GM19438 (cell line): ENCODE results near the gene AGAP1.

ENCODE experiments used
- ATAC-seq: cut with Tn5 transposase; IDR thresholded peaks from one replicate; pipeline ENCODE4 v1.9.1; 2021; ENCODE audit warnings: low read depth; ENCODE audit not compliant: unreplicated experiment

The AGAP1 gene

DNA sequence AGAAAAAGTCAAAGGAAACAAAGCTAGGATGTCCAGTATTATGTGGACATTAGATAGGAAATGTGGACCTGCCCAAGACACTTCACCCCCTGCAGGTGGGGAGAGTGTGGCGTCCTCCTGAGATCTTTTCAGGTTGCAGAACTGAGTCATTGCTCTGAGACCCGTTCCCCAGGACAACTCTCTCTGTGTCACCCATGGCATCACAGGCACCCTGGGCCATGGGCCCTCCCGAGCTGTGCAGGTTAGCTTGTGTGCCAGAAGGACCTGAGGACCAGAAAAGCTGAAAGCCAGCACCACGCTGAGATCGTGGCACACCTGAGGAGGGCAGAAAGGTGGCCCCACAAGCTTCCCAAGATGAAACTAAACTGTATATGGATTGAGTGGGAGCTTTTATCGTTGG lies 229.5 kb downstream of the AGAP1 start:
- ATAC-seq, result no peak

DNA sequence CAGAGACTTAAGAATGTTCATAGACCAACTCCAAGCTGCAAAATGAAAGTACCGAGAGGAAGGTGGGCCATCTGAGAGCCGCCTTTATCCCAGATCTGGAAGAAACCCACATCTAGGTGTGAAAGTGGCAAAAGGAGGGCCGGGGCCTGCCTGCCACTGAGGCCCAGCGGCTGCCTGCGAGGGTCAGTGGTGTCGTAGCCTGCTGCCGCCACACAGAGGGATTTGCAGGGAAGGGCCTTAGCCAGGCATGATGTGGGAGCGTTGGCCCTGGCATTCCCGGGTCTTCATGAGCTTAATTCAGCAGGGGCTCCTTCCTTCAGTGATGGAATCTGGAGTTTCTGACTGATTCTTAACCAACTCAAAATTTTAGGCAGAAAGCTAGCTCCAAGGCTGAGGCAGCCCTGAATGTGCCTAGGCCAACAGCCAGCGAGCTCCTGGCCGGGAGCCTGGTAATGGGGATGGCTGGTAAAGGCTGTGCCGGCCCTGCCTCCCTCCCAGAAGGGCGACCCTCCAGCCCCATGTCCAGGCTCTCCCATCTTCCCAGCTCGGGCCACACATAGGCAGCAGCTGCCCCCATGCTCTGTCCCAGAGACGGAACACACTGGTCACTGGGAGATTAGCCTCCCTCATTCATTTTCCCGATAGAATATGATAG lies 230.1 kb downstream of the AGAP1 start:
- no peak for ATAC-seq

DNA sequence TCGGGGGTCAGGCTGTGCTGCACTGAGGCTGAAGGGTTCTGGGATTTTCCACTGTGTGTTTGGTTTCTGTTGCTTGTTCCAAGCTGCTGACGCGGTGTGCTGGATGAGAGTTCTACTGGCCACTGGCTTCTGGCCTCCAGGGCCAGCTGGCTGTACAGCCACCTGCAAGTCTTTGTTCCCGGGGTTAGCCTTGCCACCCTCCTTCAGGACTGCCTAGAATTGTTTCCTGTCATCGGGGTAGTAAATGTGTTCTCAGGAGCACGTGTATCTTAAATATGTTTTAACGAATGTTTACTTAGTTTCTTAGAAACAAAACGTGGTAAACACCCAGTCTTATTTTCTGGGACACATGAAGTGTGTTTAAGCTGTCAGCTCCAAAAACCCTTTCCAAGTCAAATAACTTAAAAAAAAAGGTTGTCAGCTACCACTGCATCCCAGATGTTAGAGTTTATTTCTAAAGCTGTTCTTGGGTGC lies 231.2 kb downstream of the AGAP1 start:
- ATAC-seq, result no peak

- no peak for ATAC-seq
Measured at GRCh38 chr2:235725841-235726240, 232.0 kb downstream of the AGAP1 start.

GRCh38 chr2:235726554-235726953 lies 232.7 kb downstream of the AGAP1 start:
- ATAC-seq, result no peak

GRCh38 chr2:235727174-235727573 lies 233.3 kb downstream of the AGAP1 start:
- no peak for ATAC-seq

- no peak for ATAC-seq
Measured at GRCh38 chr2:235727891-235728799, 234.3 kb downstream of the AGAP1 start.

- ATAC-seq, result no peak
Measured at GRCh38 chr2:235728800-235729556, 235.1 kb downstream of the AGAP1 start.

- no peak for ATAC-seq
Measured at GRCh38 chr2:235729557-235729947, 235.7 kb downstream of the AGAP1 start.

DNA sequence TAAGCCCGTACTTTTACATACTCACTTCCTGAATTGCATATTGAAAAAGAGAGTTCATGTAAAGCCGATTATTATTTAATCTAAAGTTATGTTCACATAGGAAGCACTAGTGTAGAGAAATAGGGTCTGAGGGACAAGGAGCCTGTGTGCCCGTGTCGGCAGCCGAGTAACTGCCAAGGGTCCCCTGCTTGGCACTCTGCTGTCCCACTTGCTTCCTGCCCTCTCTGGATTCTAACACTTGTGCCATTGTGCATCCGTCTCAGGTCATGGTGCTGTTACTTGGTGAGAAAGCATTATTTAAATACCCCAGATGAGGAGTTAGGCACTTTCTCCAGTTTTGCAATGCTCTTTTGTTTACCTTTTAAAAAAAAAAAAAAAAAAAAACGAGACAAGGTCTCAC lies 236.3 kb downstream of the AGAP1 start:
- no peak for ATAC-seq

- no peak for ATAC-seq
Measured at GRCh38 chr2:235733761-235734160, 239.9 kb downstream of the AGAP1 start.

- ATAC-seq, result no peak
Measured at GRCh38 chr2:235734168-235734567, 240.3 kb downstream of the AGAP1 start.

DNA sequence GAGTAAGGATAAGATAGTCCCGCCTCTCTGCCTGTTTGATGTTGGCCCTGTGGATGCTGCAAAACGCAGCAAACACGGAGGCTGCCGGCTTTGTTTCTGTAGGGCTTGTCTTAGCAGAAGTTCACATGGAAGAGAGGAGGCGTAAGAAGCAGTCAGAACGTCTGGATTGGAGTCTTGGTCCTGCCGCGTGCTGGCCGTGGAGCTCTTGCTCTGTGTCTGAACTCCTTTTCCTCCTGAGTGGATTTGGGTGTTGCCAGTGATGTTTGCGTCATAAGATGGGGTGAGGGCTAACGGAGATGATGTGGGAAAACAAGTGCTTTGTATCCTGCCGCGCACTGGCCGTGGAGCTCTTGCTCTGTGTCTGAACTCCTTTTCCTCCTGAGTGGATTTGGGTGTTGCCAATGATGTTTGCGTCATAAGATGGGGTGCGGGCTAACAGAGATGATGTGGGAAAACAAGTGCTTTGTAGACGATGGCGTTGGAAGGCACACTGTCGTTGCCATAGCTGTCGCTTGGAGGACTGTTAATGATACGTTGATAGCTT lies 240.9 kb downstream of the AGAP1 start:
- no peak for ATAC-seq

- ATAC-seq, result no peak
Measured at GRCh38 chr2:235737396-235737795, 243.6 kb downstream of the AGAP1 start.

GRCh38 chr2:235737840-235738239 lies 244.0 kb downstream of the AGAP1 start:
- ATAC-seq, result no peak

DNA sequence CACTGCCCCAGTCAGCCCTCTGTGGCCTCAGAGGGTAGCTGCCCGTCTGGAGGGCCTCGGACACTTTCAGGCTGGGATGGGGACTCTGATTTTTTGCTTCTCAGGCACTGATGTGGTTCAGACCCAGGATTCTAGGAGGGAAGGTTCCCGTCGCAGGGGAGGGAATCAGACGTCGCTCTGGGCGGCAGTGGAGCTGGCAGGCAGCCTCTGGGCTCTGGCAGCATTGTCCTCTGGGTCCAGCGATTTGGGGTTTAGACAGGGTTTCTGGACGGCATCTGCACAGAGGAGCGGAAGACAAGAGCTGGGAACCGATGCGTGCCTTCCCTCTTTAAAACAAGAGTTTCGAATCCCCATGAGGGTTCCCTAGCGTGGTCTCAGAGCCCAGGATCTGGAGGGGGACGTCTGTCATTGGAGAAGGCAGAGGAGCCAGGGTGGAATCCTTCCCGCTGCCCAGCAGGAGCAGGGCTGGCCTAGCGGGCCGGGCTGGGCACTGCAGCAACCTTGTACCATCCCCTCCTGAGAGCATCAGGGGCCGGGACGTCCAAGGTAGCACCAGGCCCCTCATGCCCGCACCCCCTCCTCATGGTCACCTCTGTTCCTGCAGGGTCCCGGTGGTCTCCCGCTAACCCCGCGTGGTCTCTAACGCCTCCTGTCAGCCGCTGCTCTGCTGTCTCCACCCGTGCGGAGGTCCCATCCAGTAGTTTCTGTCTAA lies 246.0 kb downstream of the AGAP1 start:
- no peak for ATAC-seq

- ATAC-seq, result no peak
Measured at GRCh38 chr2:235740821-235741220, 247.0 kb downstream of the AGAP1 start.

GRCh38 chr2:235744161-235744560 lies 250.3 kb downstream of the AGAP1 start:
- ATAC-seq, result no peak

GRCh38 chr2:235745597-235745996 lies 251.8 kb downstream of the AGAP1 start:
- ATAC-seq, result no peak

- peak; percentile 66 for ATAC-seq
Measured at GRCh38 chr2:235746257-235746934, 252.6 kb downstream of the AGAP1 start.
